ENCODE results near the gene KIF23. TPM values are rescaled to one million over a fixed set of nuclear protein-coding genes. Genes with fewer than 3 reads are reported as not detected.
"Not testable (repeated sequence)": the region's sequence is repeated elsewhere in the genome, so short reads cannot be mapped to it uniquely, and the experiment has no call there.

The KIF23 gene
- total RNA-seq, 1 donor from 2014 or later = 2.7 TPM

GRCh38 chr15:69439623-69440022, 25.5 kb downstream of the KIF23 start:
- DNase-seq (no peak), ATAC-seq (no peak)
- Histone ChIP-seq H3K4me1 (no peaks in the 10 kb centered on the region), H3K9me3 (no peaks in the 10 kb centered on the region), H3K36me3 (no peaks in the 10 kb centered on the region), H3K4me3 (no peak overlapping the region), H3K27ac (no peak overlapping the region), H3K27me3 (no peaks in the 10 kb centered on the region)
- TF ChIP-seq CTCF (IDR thresholded peaks at IDR 0.05) = no peak
- intact Hi-C loops (cut with DNase I) = no loop called here

GRCh38 chr15:69443032-69443611, 29.0 kb downstream of the KIF23 start:
- H3K4me1 ChIP-seq = no peaks in the 10 kb centered on the region
- ATAC-seq = no peak
- no peaks in the 10 kb centered on the region for H3K36me3 ChIP-seq
- DNase-seq = no peak
- H3K9me3 ChIP-seq = no peaks in the 10 kb centered on the region
- intact Hi-C loops (cut with DNase I) = no loop called here
- no peak overlapping the region for H3K27ac ChIP-seq
- no peak overlapping the region for H3K4me3 ChIP-seq
- no peaks in the 10 kb centered on the region for H3K27me3 ChIP-seq
- TF ChIP-seq CTCF (IDR thresholded peaks at IDR 0.05) = no peak

- ATAC-seq (no peak), DNase-seq (no peak)
- Histone ChIP-seq H3K4me1 (no peaks in the 10 kb centered on the region), H3K27ac (no peak overlapping the region), H3K9me3 (no peaks in the 10 kb centered on the region), H3K4me3 (no peak overlapping the region), H3K27me3 (no peaks in the 10 kb centered on the region), H3K36me3 (no peaks in the 10 kb centered on the region)
- TF ChIP-seq CTCF (IDR thresholded peaks at IDR 0.05) = no peak
- intact Hi-C loops (cut with DNase I) = no loop called here
These were observed 30.5 kb downstream of the KIF23 start for GRCh38 chr15:69444686-69445085.

- Histone ChIP-seq H3K27me3 (no peaks in the 10 kb centered on the region), H3K36me3 (no peaks in the 10 kb centered on the region), H3K4me3 (no peak overlapping the region), H3K9me3 (no peaks in the 10 kb centered on the region), H3K4me1 (no peaks in the 10 kb centered on the region), H3K27ac (no peak overlapping the region)
- DNase-seq (no peak), ATAC-seq (no peak)
- no peak for TF ChIP-seq CTCF (IDR thresholded peaks at IDR 0.05)
- intact Hi-C loops (cut with DNase I) = no loop called here
These were observed 32.8 kb downstream of the KIF23 start for GRCh38 chr15:69446953-69447352.

DNA sequence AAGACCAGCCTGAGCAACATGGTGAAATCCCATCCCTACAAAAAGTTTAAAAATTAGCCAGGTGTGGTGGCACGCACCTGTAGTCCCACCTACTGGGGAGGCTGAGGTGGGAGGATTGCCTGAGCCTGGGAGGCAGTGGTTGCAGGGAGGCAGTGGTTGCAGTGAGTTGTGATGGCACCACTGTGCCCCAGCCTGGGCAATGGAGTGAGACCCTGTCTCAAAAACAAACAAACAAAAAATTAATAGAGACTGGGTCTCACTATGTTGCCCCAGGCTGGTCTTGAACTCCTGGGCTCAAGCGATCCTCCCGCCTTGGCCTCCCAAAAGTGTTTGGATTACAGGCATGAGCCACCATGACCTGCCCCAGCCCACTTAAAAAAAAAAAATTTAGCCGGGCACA, 36.1 kb downstream of the KIF23 start:
- H3K4me3 ChIP-seq; H3K9me3 ChIP-seq; ATAC-seq; H3K27ac ChIP-seq; H3K27me3 ChIP-seq; DNase-seq; intact Hi-C loops (cut with DNase I): not testable (repeated sequence)
- Histone ChIP-seq H3K36me3 (peaks cover 11% of the 10 kb centered on the region), H3K4me1 (peaks cover 18% of the 10 kb centered on the region)

- H3K27ac ChIP-seq = no peak overlapping the region
- no peak for TF ChIP-seq CTCF (IDR thresholded peaks at IDR 0.05)
- ATAC-seq (no peak), DNase-seq (no peak)
- H3K4me1 ChIP-seq = peaks cover 23% of the 10 kb centered on the region
- H3K9me3 ChIP-seq = no peaks in the 10 kb centered on the region
- peaks cover 20% of the 10 kb centered on the region for H3K36me3 ChIP-seq
- intact Hi-C loops (cut with DNase I) = no loop called here
- no peak overlapping the region for H3K4me3 ChIP-seq
- H3K27me3 ChIP-seq = no peaks in the 10 kb centered on the region
These were observed 37.0 kb downstream of the KIF23 start for GRCh38 chr15:69450968-69451695.
